ENCODE results near the gene TUBA3D.
"Not testable (repeated sequence)": the region's sequence is repeated elsewhere in the genome, so short reads cannot be mapped to it uniquely, and the experiment has no call there.

TUBA3D gene

DNA sequence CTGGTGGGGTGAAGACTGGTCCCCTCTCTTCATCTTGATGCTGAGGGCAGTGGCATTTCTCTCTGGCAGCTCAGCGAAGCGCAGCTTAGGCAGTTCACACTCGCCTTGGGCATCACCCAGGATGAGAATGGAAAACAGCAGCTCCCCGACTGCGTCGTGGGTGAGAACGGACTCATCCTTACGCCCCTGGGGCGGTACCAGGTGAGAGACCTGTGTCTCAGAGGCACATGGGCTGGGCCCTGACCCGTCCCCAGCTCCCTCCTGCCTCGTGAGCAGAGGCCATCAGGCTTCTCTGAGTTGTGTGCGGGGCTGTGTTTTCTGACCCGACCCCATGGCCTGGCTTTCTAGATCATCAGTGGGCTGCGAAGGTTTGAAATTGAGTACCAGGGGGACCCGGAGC, 43.5 kb downstream of the TUBA3D start:
- Histone ChIP-seq H3K9me3 (ENCODE audit: insufficient read depth, low read length) (no peaks in the 10 kb centered on the region), H3K79me2 (ENCODE audit: insufficient read depth, low read length) (no peaks in the 10 kb centered on the region), H3K27ac (ENCODE audit: low read depth, low read length) (no peak overlapping the region), H2AFZ (ENCODE audit: low read depth, low read length, severe bottlenecking) (no peak overlapping the region), H3K4me3 (ENCODE audit: insufficient read depth, low read length, poor library complexity, severe bottlenecking) (no peak overlapping the region), H3K4me2 (ENCODE audit: low read depth, low read length, poor library complexity, severe bottlenecking) (no peak overlapping the region), H3K9me2 (replicated peaks; ENCODE audit: insufficient read depth, low read length) (no peaks in the 10 kb centered on the region), H3K9ac (ENCODE audit: low read length) (no peak overlapping the region), H4K20me1 (ENCODE audit: low read depth, low read length) (no peaks in the 10 kb centered on the region), H3K36me3 (ENCODE audit: low read length) (no peaks in the 10 kb centered on the region), H3K27me3 (ENCODE audit: low read length) (no peaks in the 10 kb centered on the region), H3F3A (ENCODE audit: insufficient read depth) (no peaks in the 10 kb centered on the region)
- TF ChIP-seq EZH2phosphoT487 (conservative IDR thresholded peaks at IDR 0.05; ENCODE audit: low read length) (no peak), CTCF (IDR thresholded peaks at IDR 0.05; ENCODE audit: insufficient read depth, low read length, poor library complexity, severe bottlenecking) (no peak)

DNA sequence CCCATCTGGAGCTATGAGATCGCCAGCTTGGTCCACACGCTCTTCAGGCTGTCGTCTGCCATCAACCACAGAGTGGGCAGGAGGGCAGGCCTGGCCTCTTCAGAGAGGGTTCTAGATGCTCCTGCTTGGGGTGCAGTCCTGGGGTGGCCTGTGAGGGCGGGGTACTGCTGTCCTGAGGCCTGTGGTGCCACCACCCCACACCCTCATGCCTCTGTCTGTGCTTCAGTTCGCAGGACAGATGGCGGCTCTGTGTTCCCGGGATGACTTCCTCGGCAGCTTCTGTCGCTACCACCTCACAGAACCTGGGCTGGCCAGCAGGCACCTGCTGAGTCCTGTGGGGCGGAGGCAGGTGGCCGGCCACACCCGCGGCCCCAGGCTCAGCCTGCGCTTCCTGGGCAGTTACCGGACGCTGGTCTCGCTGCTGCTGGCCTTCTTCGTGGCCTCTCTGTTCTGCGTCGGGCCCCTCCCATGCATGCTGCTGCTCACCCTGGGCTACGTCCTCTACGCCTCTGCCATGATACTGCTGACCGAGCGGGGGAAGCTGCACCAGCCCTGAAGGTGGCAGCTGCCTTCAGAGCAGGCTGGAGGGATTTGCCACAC, 44.1 kb downstream of the TUBA3D start:
- not testable (repeated sequence) for H3K4me2 ChIP-seq (ENCODE audit: low read depth, low read length, poor library complexity, severe bottlenecking); H3K9ac ChIP-seq (ENCODE audit: low read length); H4K20me1 ChIP-seq (ENCODE audit: low read depth, low read length); H3K36me3 ChIP-seq (ENCODE audit: low read length); H3K9me3 ChIP-seq (ENCODE audit: insufficient read depth, low read length); H3F3A ChIP-seq (ENCODE audit: insufficient read depth); H3K27me3 ChIP-seq (ENCODE audit: low read length); H3K27ac ChIP-seq (ENCODE audit: low read depth, low read length); H2AFZ ChIP-seq (ENCODE audit: low read depth, low read length, severe bottlenecking); H3K9me2 ChIP-seq (replicated peaks; ENCODE audit: insufficient read depth, low read length); H3K4me3 ChIP-seq (ENCODE audit: insufficient read depth, low read length, poor library complexity, severe bottlenecking); H3K79me2 ChIP-seq (ENCODE audit: insufficient read depth, low read length)

GRCh38 chr2:131520526-131520925, 44.6 kb downstream of the TUBA3D start:
- Histone ChIP-seq H3F3A (ENCODE audit: insufficient read depth) (no peaks in the 10 kb centered on the region; the same call in 1 of the 2 replicates), H3K27me3 (ENCODE audit: low read length) (no peaks in the 10 kb centered on the region), H3K9me3 (ENCODE audit: insufficient read depth, low read length) (no peaks in the 10 kb centered on the region), H2AFZ (ENCODE audit: low read depth, low read length, severe bottlenecking) (no peak overlapping the region), H3K4me3 (ENCODE audit: insufficient read depth, low read length, poor library complexity, severe bottlenecking) (no peak overlapping the region), H4K20me1 (ENCODE audit: low read depth, low read length) (no peaks in the 10 kb centered on the region), H3K9me2 (replicated peaks; ENCODE audit: insufficient read depth, low read length) (no peaks in the 10 kb centered on the region), H3K79me2 (ENCODE audit: insufficient read depth, low read length) (no peaks in the 10 kb centered on the region), H3K4me2 (ENCODE audit: low read depth, low read length, poor library complexity, severe bottlenecking) (no peak overlapping the region), H3K27ac (ENCODE audit: low read depth, low read length) (no peak overlapping the region), H3K9ac (ENCODE audit: low read length) (no peak overlapping the region), H3K36me3 (ENCODE audit: low read length) (no peaks in the 10 kb centered on the region)
- TF ChIP-seq EZH2phosphoT487 (conservative IDR thresholded peaks at IDR 0.05; ENCODE audit: low read length): no peak
- no peak for TF ChIP-seq CTCF (IDR thresholded peaks at IDR 0.05; ENCODE audit: insufficient read depth, low read length, poor library complexity, severe bottlenecking)

- H3K36me3 ChIP-seq (ENCODE audit: low read length); H3K27me3 ChIP-seq (ENCODE audit: low read length); H3K79me2 ChIP-seq (ENCODE audit: insufficient read depth, low read length); H3K4me2 ChIP-seq (ENCODE audit: low read depth, low read length, poor library complexity, severe bottlenecking); H3K9ac ChIP-seq (ENCODE audit: low read length); H3K4me3 ChIP-seq (ENCODE audit: insufficient read depth, low read length, poor library complexity, severe bottlenecking); H3F3A ChIP-seq (ENCODE audit: insufficient read depth); H3K9me2 ChIP-seq (replicated peaks; ENCODE audit: insufficient read depth, low read length); H2AFZ ChIP-seq (ENCODE audit: low read depth, low read length, severe bottlenecking); H3K27ac ChIP-seq (ENCODE audit: low read depth, low read length); H3K9me3 ChIP-seq (ENCODE audit: insufficient read depth, low read length); H4K20me1 ChIP-seq (ENCODE audit: low read depth, low read length): not testable (repeated sequence)
Observed at GRCh38 chr2:131521524-131521923, 45.6 kb downstream of the TUBA3D start.

Data from SU-DHL-6 (cell line).